Measurements from ENCODE around the gene KDELR3. TPM values are rescaled to one million over a fixed set of nuclear protein-coding genes. Genes with fewer than 3 reads are reported as not detected.

KDELR3 gene
- polyA plus RNA-seq (2012; ENCODE audit: insufficient read length, low read depth) = 25.7 TPM

DNA sequence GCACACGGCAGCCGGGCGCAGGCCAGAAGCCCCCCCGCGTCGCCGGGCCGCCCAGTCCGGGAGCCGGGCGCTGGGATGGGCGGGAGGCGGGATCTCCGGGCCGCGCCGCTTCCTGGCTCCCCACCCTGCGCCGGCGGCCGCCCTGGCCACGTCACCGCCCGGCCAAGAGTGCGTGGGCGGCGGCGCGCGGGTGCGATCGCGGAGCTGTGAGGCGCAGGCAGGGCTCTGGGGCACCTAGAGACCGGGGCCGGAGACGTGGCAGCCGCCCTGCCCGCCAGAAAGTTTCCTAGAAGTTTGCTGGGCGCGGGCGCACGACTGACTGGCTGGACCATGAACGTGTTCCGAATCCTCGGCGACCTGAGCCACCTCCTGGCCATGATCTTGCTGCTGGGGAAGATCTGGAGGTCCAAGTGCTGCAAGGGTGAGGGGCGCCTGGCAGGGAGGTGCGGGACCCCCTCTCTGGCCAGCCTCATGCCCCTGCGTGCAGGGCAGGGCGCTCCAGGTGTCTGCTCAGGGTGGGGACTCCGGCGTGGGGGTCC, at the start of gene KDELR3:
KDELR3 (plus strand) TSS at position 193 of the 539 bp plus-strand sequence; CDS start at position 331, 138 bp downstream.
- TF ChIP-seq FOXP2 (optimal IDR thresholded peaks at IDR 0.05; ENCODE audit: borderline replicate concordance, extremely low read depth, extremely low read length, insufficient read depth) = no peak
- peak; percentile 41; the same call in 1 of the 2 replicates for TF ChIP-seq POLR2AphosphoS5 (IDR thresholded peaks at IDR 0.05; ENCODE audit: low read depth, low read length)

DNA sequence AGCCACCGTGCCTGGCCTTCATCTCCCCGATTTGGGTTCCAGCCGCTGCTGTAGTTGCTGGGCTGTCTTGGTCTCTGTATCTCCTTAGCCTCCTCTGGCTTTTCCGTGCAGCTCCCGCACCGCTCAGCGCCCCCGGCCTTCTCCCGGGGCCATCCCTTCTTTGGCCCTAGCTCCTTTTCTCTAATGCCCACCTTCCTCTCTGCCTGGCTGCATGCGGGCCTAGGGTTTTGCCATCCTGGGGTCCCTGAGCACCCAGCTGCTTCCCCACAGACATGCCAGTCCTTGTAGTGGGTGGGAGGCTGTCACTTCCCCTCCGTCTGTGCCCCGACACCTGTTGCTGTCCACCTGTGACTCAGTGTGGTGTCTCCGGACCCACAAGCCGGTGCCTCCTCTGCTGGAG, 49.3 kb upstream of the KDELR3 start:
- no peak for TF ChIP-seq REST (IDR thresholded peaks at IDR 0.05; ENCODE audit: insufficient read depth in 1 of 2, low read depth in 2 of 2, low read length in 2 of 2)
- no peak for TF ChIP-seq POLR2AphosphoS5 (IDR thresholded peaks at IDR 0.05; ENCODE audit: low read depth, low read length)
- no peak for TF ChIP-seq SIN3A (IDR thresholded peaks at IDR 0.05; ENCODE audit: borderline replicate concordance, insufficient read depth, low read length)
- no peak for TF ChIP-seq FOXP2 (optimal IDR thresholded peaks at IDR 0.05; ENCODE audit: borderline replicate concordance, extremely low read depth, extremely low read length, insufficient read depth)
- no peak for TF ChIP-seq TAF1 (IDR thresholded peaks at IDR 0.05; ENCODE audit: borderline replicate concordance, insufficient read depth, low read length)

DNA sequence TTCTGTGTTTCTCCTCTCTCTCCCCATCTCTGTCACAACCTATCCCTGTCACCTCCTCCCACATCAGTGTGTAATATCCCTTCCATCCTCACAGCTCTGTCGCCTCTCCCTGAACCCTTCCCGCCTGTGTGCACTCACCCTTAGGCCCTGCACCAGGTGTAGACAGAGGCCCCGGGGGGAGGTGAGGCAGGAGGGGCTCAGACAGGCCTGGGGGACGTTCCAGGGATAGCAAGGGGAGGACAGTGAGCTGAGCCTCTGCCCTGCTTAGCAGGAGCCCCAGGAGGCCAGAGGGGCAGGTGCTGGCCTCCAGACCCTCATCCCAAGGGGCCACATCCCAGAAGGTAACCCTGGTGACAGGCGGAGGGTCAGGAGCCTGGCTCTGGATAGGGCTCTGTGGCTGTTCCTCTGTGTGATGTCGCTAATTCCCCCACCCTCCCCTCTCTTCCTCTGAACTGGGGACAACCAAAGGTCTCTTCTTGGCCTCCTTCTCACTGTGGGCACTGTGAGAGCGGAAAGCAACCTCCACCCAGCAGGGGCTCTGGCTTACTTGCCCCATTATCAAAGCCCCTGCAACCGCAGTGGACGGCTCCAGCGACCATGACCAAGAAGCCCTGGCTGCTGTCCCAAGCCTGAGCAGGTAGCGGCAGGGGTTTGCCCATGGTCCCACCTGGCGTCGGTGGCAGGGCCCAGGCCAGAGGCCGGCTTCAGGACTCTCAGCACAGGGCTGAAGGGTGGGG, 48.6 kb upstream of the KDELR3 start:
- TF ChIP-seq TAF1 (IDR thresholded peaks at IDR 0.05; ENCODE audit: borderline replicate concordance, insufficient read depth, low read length) = no peak
- TF ChIP-seq POLR2AphosphoS5 (IDR thresholded peaks at IDR 0.05; ENCODE audit: low read depth, low read length) = no peak
- no peak for TF ChIP-seq REST (IDR thresholded peaks at IDR 0.05; ENCODE audit: insufficient read depth in 1 of 2, low read depth in 2 of 2, low read length in 2 of 2)
- no peak for TF ChIP-seq FOXP2 (optimal IDR thresholded peaks at IDR 0.05; ENCODE audit: borderline replicate concordance, extremely low read depth, extremely low read length, insufficient read depth)
- TF ChIP-seq SIN3A (IDR thresholded peaks at IDR 0.05; ENCODE audit: borderline replicate concordance, insufficient read depth, low read length) = no peak

- TF ChIP-seq REST (IDR thresholded peaks at IDR 0.05; ENCODE audit: insufficient read depth in 1 of 2, low read depth in 2 of 2, low read length in 2 of 2) (no peak), TAF1 (IDR thresholded peaks at IDR 0.05; ENCODE audit: borderline replicate concordance, insufficient read depth, low read length) (no peak), FOXP2 (optimal IDR thresholded peaks at IDR 0.05; ENCODE audit: borderline replicate concordance, extremely low read depth, extremely low read length, insufficient read depth) (no peak), POLR2AphosphoS5 (IDR thresholded peaks at IDR 0.05; ENCODE audit: low read depth, low read length) (no peak), SIN3A (IDR thresholded peaks at IDR 0.05; ENCODE audit: borderline replicate concordance, insufficient read depth, low read length) (no peak)
Observed at GRCh38 chr22:38419858-38420160, 48.1 kb upstream of the KDELR3 start.

GRCh38 chr22:38420734-38421133, 47.2 kb upstream of the KDELR3 start:
- TF ChIP-seq SIN3A (IDR thresholded peaks at IDR 0.05; ENCODE audit: borderline replicate concordance, insufficient read depth, low read length) (no peak), REST (IDR thresholded peaks at IDR 0.05; ENCODE audit: insufficient read depth in 1 of 2, low read depth in 2 of 2, low read length in 2 of 2) (no peak), POLR2AphosphoS5 (IDR thresholded peaks at IDR 0.05; ENCODE audit: low read depth, low read length) (no peak), FOXP2 (optimal IDR thresholded peaks at IDR 0.05; ENCODE audit: borderline replicate concordance, extremely low read depth, extremely low read length, insufficient read depth) (no peak), TAF1 (IDR thresholded peaks at IDR 0.05; ENCODE audit: borderline replicate concordance, insufficient read depth, low read length) (no peak)
